ENCODE data around the gene SEMA4D.

SEMA4D gene

DNA sequence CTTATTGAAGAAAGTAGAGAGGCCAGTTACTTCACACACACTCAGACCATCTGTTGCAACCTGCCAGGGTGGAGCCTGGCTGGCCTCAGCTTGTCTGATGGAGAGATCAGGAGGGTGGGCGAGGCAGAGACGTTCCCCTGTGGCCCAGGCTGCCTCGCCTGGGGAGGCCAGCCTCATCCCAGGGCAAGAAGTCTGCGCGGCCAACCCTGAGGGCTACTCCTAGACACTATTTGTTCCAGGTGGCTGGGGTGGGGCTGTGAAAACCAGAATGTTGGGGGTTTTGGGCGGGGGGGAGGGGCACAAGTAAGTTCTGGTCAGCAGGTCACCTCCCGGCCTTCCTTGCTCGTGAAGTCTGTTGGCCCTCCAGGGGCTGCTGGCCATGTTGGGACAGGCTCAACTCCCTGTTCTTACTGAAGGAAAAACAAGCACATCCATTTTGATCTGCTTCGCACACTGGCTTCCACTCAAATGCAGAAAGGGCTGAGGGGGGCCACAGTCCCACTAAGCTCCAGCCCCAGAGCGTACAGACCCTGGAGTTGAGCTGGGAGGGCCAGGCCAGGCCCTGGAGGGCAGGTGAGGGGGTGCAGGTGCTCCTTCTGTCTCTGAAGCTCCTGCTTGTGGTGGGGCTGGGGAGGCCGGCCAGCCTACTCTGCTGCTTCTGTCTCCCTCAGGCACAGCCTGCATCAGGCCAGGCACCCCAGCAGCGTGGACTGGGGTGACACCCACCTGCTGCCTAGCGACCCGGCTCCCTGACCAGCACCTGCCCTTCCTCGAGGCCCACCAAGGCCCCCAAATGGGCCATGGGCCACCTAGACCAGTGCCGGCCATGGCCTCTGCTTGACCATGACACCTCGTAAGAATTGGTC, 133.0 kb downstream of the SEMA4D start:
- no peak for DNase-seq

GRCh38 chr9:89363921-89364665, 133.8 kb downstream of the SEMA4D start:
- no peak for DNase-seq

DNA sequence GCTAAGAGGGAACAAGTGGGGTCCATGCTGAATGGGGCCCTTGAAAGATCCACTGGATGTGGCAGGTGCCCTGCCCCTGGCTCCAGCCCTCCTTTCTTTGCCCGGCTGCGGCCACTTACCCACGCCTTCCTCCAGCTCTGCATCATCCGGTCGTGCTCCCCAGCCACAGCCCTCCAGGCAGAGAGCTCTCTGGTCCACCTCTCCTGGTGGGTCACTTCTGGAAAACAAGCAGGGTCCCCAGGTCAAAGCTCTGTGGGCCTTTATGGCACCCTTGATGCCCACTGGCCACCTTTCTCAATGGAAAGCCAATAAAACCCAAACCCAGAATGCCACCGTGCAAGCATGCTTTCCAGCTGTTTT, 134.6 kb downstream of the SEMA4D start:
- no peak for DNase-seq

GRCh38 chr9:89362647-89363310, 135.1 kb downstream of the SEMA4D start:
- DNase-seq, result no peak

DNA sequence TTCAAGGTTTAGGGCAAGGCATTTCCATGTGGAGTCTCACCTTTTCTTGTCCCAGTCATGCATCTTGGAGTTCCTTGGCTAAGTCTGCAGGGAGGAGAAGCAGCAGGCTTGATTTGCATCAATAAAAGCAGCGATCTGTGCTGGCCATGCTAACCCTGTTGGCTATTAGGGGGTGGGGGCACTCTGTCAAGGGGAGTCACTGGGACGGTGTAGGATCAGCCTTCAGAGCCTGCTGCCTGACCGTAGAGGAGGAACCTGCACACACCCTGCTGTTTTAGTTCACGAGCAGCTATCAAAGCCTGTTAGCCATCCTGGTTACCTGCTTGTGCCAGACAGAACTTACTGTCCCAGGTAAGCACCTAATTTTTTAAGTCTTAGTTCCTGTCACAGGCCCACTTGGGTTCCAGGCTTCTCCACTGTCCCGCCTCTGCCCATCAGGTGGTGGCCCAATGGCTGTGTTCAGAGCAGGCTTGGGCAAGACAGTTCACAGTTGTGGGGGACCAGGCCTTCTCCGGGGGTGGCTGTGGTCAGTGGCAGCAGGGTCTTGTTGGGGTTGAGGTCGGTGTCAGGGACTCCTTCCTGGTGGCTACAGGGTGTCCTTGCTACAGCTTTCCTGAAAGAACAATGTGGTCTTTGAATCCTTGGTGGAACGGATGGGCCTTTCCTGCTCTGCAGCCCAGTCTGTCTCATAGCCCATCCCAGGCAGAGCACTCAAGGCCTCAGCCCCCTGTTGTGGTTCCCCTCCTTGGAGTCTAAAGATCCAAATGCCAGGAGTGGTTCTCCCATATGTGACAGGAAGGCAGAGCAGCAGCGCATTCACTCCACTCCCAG, 135.9 kb downstream of the SEMA4D start:
- no peak for DNase-seq

- no peak for DNase-seq
Measured at GRCh38 chr9:89361031-89361430, 136.9 kb downstream of the SEMA4D start.

DNA sequence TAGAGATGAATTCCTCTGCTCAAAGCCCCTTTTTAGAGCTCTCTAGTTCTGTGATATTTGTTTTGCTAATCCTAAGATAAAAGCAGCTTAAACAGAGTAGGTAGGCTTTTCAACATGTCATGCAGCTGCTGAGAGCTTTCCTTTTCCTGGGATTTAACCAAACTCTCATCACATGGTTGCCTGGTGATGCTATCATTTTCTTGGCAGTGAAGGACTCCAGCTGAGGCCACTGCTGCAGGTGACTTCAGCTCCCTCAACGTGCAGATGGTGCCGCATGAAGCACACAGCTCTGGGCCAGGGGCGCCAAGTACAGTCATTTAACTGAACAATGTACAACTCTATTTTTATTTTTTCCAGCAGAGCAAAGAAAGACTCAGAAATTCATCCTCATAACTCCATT, 137.4 kb downstream of the SEMA4D start:
- DNase-seq, result no peak

DNA sequence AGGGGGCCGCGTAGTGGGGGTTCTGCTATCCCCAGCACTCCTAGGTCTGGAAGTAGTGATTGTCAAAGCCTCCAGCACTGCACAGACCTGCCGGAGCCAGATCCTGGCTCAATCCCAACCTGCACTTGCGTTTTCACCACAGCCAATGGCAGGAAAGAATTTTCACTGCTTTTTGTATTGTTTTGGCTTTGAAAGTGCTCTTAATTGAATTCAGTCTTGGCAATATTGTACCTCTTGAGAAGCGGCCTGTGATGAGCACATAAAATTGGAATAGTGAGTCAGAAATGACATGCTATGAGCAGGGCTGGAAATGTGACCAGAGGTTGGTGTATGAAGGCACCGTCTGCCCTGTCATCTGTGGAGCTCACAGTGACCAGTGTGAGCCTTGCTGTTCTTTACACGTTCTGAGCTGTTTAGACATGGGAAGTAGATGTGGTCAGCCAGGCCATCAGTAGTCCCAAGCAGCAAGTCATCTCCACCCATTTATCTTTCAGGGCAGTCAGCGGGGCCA, 138.1 kb downstream of the SEMA4D start:
- no peak for DNase-seq

DNA sequence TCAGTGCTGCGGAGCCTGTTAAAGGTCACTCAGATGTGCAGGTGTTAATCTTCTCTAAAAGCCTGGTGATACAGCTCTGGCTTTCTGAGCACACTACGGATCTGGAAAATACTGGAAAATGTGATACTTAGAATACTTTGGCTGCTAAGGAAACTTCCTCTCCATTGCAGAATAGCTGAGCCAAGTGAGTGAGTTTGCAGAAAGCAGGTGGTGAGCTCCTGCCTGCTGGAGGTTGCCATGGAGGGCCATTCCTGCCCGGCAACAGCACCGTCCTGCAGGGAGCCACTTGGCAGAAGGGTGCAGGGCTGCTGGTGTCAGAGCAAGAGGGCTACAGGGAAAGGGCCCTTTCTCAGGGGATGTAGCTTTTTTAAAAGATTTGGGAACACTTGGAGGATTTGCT, 138.9 kb downstream of the SEMA4D start:
- no peak for DNase-seq

DNA sequence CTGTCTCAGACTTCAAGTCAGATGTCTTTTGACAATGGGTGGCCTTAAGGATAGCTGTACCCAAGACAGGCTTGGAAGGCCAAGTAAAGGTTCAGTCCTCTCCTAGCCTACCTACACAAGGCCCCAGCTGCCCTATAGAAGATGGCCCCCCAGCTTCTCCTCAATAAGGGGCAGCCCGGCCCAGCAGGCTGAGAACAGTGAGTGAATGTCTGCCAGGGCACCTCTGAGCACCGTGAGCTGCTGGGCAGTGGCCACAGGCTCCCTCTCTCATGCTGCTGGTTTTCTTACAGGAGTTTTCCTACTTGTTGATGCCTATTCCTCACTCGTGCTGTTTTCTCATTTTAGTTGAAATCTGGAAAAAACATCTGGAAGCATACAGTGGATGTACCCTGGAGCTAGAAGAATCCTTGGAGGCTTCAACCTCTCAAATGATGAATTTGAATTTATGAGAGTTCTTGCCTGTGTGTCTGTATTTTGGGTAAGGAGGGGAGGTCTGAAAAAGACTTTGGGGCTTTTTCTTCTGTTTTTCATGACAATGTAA, 139.5 kb downstream of the SEMA4D start:
- DNase-seq, result no peak

DNA sequence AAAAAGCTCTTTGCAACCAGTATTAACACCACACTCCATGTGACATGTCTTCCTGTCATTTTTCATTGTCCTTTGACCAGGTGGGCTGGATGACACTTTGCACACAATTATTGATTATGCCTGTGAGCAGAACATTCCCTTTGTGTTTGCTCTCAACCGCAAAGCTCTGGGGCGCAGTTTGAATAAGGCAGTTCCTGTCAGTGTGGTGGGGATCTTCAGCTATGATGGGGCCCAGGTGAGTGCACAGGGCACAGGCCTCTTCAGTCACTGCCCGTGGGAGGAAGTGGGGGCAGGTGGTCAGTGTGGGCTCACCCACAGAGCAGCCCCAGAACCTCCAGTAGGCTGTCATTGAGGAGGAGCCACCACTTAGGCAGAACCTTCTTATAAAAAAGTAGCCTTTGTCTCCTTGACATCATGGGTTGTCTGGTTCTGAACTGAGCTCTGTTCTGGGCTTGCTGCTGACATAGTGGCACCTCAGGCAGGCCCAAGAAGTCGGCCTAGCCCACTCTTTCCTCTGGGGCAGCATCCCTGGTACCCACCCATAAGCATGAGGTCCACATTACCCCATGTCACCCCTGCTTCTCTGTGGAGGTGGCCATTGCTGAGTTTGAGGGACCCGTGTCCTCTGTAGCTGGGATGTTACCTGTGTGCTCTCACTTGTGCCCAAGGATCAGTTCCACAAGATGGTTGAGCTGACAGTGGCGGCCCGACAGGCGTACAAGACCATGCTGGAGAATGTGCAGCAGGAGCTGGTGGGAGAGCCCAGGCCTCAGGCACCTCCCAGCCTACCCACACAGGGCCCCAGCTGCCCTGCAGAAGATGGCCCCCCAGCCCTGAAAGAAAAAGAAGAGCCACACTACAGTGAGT, 140.3 kb downstream of the SEMA4D start:
- no peak for DNase-seq

GRCh38 chr9:89356782-89357181, 141.1 kb downstream of the SEMA4D start:
- no peak for DNase-seq

- DNase-seq, result no peak
Measured at GRCh38 chr9:89354471-89354870, 143.4 kb downstream of the SEMA4D start.

- no peak for DNase-seq
Measured at GRCh38 chr9:89353989-89354388, 143.9 kb downstream of the SEMA4D start.

GRCh38 chr9:89352874-89353649, 144.9 kb downstream of the SEMA4D start:
- DNase-seq, result no peak

DNA sequence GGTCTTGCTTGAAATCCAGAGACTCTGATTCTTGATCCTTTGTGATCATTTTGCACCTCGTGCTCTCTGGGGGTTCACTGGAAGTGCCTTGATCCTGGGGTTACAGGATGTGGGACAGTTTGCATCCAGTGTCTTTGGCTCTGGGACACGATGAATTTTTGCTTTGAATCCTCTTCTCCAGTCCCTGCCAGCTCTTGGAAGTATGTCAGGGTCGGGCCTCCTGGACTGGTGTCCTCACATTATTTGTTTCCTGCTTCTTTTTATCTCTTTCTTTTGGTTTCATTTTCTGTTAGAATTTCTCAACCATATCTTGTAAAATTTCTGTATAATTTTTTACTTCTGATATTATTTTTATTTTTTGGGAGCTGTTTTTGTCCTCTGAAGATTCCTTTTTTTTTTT, 145.5 kb downstream of the SEMA4D start:
- no peak for DNase-seq

DNA sequence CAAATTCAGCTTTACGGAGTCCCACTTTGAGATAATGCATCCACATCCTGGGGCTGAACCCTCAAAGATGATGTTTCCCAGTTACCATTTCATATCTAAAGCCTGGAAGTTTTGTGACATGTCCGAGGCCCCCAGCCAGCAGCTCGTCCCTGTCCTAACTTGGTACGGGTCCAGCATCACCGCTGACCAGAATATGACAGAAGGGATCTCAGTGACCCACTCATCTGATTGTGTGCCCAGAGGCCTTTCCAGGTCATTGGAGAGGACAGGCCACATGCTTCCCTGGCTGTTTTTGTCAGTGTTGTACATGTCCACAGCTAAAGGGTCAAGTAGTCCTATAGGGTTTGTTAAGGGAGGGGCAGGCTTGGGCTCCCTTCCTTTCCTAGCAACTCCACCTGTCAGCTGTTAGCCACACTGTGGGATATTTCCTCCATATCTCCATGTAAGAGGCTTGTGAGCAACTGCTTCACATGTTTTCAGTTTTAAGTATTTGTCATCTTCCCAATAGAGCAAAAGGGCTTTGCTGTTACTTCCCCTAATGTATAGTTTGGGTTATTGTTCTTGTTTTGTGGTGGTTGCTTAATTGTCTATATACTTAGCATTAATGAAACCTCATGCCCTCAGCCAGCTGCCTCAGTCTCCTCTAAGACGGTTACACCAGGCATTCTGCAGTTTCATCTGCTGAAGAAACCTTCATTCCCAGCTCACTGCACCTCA, 146.2 kb downstream of the SEMA4D start:
- no peak for DNase-seq

DNA sequence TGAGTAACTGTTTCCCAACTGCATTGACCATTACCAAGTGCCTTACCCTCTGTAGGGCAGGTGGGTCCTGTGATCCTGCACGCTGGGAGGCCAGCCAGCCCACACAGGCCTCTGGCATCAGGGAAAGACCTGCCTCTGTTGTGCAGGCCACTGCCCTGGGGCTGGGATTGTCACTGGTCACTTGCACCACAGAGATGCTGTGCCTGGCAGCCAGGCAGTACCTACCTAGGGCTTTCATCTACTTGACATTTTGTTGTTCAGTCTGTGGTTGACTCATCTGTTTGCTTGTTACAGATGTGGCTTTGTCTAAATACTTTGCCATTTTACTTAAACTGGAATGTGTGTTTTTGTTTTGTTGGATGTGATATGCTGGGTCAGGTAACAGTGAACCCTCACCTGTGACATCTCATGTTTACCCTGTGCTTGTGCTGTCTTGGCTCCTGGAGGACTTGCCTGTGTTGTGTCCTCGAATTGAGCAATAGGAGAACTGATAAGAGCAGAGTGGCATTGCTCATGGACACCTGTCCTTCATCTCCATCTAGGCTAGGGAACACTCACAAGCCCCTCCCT, 146.8 kb downstream of the SEMA4D start:
- no peak for DNase-seq

DNA sequence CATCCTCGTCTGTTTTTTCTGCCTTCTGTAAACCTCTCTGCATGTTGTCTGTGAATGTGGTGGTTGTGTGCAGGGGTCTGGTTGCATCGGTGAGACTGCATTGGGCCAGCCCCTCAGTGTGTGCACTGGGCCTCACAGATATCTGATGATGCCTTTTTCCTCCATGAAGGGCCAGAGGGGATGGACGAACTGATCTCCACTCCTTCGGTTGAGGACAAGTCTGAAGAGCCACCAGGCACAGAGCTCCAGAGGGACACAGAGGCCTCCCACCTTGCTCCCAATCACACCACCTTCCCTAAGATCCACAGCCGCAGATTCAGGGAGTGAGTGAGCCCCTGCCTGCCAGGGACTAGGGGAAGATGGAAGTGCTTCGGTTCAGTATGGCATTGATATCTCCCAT, 148.3 kb downstream of the SEMA4D start:
- no peak for DNase-seq

GRCh38 chr9:89347651-89348050, 150.3 kb downstream of the SEMA4D start:
- no peak for DNase-seq
